T-helper 2 cell treated with Interferon-gamma antibody and Interleukin-4, amounts not matched to agents 5 μg/mL and 100 μg/mL, for 36 hours (primary cell): ENCODE measurements around the gene BCL2L15.

Experiments
- DNase-seq: peaks from one replicate; pipeline ENCODE4 v3.0.0; 2021; ENCODE audit warnings: low spot score
- H3K27ac Mint-ChIP-seq: one replicate; pipeline ENCODE4 v1.8.0; 2021; ENCODE audit warnings: mild to moderate bottlenecking, mixed read lengths
- H3K27me3 Mint-ChIP-seq: one replicate; pipeline ENCODE4 v1.8.0; 2021; ENCODE audit warnings: low read depth, mixed read lengths
- H3K36me3 Mint-ChIP-seq: one replicate; pipeline ENCODE4 v1.8.0; 2021; ENCODE audit warnings: low read depth, mixed read lengths
- H3K4me1 Mint-ChIP-seq: one replicate; pipeline ENCODE4 v1.8.0; 2021; ENCODE audit warnings: low read depth, mixed read lengths
- H3K4me3 Mint-ChIP-seq: one replicate; pipeline ENCODE4 v1.8.0; 2022; ENCODE audit warnings: mild to moderate bottlenecking, moderate library complexity, mixed read lengths
- H3K9me3 Mint-ChIP-seq: one replicate; pipeline ENCODE4 v1.8.0; 2021; ENCODE audit warnings: mixed read lengths

The BCL2L15 gene

DNA sequence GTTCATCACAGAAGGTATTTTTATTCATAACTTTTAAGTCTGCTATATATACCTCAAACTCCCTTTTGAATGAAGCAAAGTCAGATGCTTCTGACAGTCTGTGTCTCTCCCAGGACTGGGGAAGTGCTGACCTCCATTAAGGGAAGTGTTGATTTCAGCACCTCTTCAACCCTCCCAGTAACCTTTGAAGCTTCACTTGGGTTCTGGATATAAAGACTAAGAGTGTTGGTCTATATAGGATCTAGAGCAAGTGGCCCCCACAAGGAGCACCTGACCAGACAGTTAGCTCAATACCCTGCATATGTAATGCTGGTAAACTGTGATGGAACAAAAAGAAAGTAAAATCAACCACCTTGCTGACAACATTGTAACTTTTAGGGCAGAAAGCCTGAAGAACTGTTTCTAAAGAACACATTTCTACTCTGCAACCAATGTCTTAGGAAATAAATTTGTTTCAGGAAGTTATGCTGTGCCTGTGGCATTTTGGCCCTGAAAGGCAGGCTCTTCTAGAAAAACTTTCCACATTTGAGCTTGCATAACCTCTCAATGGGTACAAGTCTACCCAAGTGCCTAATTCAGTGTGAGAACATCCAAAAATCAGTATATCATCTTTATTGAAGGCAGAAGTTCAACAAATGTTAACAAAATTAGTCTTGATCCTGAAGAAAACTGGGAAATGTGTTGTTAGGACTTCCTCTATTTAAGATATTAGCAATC lies 15.0 kb downstream of the BCL2L15 start:
- Mint-ChIP-seq H3K27me3 (no peaks in the 10 kb centered on the region), H3K36me3 (peaks cover 21% of the 10 kb centered on the region), H3K4me3 (peak overlapping the region; percentile 91), H3K4me1 (peaks cover 74% of the 10 kb centered on the region), H3K27ac (peak overlapping the region; percentile 98), H3K9me3 (no peaks in the 10 kb centered on the region)
- DNase-seq = peak; percentile 30

- Mint-ChIP-seq H3K27ac (peak within 1 kb of the TSS; percentile 98), H3K4me3 (peak within 1 kb of the TSS; percentile 91), H3K36me3 (peaks cover 21% of the 10 kb centered on the region), H3K4me1 (peaks cover 73% of the 10 kb centered on the region), H3K27me3 (no peaks in the 10 kb centered on the region), H3K9me3 (no peaks in the 10 kb centered on the region)
- DNase-seq = peak; percentile 84
Observed at GRCh38 chr1:113871597-113872113, 15.7 kb downstream of the BCL2L15 start, which contains the start of gene PTPN22. PTPN22 (minus strand) TSS chr1:113871712.

- Mint-ChIP-seq H3K4me1 (peaks cover 70% of the 10 kb centered on the region), H3K4me3 (peak overlapping the region; percentile 91), H3K36me3 (peaks cover 26% of the 10 kb centered on the region), H3K27me3 (no peaks in the 10 kb centered on the region), H3K27ac (peak overlapping the region; percentile 98), H3K9me3 (no peaks in the 10 kb centered on the region)
- no peak for DNase-seq
Observed at GRCh38 chr1:113870778-113871177, 16.6 kb downstream of the BCL2L15 start.

GRCh38 chr1:113868387-113869083 lies 18.8 kb downstream of the BCL2L15 start:
- peaks cover 45% of the 10 kb centered on the region for H3K36me3 Mint-ChIP-seq
- H3K4me3 Mint-ChIP-seq = peak overlapping the region; percentile 91
- peak overlapping the region; percentile 70 for H3K27ac Mint-ChIP-seq
- no peaks in the 10 kb centered on the region for H3K27me3 Mint-ChIP-seq
- H3K9me3 Mint-ChIP-seq = no peaks in the 10 kb centered on the region
- peaks cover 59% of the 10 kb centered on the region for H3K4me1 Mint-ChIP-seq
- DNase-seq = peak; percentile 52

GRCh38 chr1:113861641-113862040 lies 25.7 kb downstream of the BCL2L15 start:
- Mint-ChIP-seq H3K4me3 (no peak overlapping the region), H3K27ac (no peak overlapping the region), H3K27me3 (no peaks in the 10 kb centered on the region), H3K9me3 (no peaks in the 10 kb centered on the region), H3K36me3 (peaks cover 55% of the 10 kb centered on the region), H3K4me1 (peaks cover 46% of the 10 kb centered on the region)
- DNase-seq = no peak

- H3K4me1 Mint-ChIP-seq = peaks cover 45% of the 10 kb centered on the region
- H3K27ac Mint-ChIP-seq = peak overlapping the region; percentile 49
- H3K9me3 Mint-ChIP-seq = no peaks in the 10 kb centered on the region
- H3K4me3 Mint-ChIP-seq = peak overlapping the region; percentile 7
- H3K27me3 Mint-ChIP-seq = no peaks in the 10 kb centered on the region
- no peak for DNase-seq
- H3K36me3 Mint-ChIP-seq = peaks cover 58% of the 10 kb centered on the region
Observed at GRCh38 chr1:113860891-113861290, 26.5 kb downstream of the BCL2L15 start.

GRCh38 chr1:113859478-113860175 lies 27.8 kb downstream of the BCL2L15 start:
- no peak for DNase-seq
- Mint-ChIP-seq H3K4me1 (peaks cover 43% of the 10 kb centered on the region), H3K36me3 (peaks cover 56% of the 10 kb centered on the region), H3K4me3 (peak overlapping the region; percentile 38), H3K9me3 (no peaks in the 10 kb centered on the region), H3K27me3 (no peaks in the 10 kb centered on the region), H3K27ac (peak overlapping the region; percentile 70)

GRCh38 chr1:113858982-113859381 lies 28.4 kb downstream of the BCL2L15 start:
- peaks cover 57% of the 10 kb centered on the region for H3K36me3 Mint-ChIP-seq
- DNase-seq = no peak
- no peak overlapping the region for H3K4me3 Mint-ChIP-seq
- peaks cover 48% of the 10 kb centered on the region for H3K4me1 Mint-ChIP-seq
- H3K9me3 Mint-ChIP-seq = no peaks in the 10 kb centered on the region
- H3K27ac Mint-ChIP-seq = no peak overlapping the region
- no peaks in the 10 kb centered on the region for H3K27me3 Mint-ChIP-seq

GRCh38 chr1:113858418-113858817 lies 29.0 kb downstream of the BCL2L15 start:
- no peak overlapping the region for H3K27ac Mint-ChIP-seq

GRCh38 chr1:113857776-113858175 lies 29.6 kb downstream of the BCL2L15 start:
- H3K4me1 Mint-ChIP-seq = peaks cover 42% of the 10 kb centered on the region
- no peaks in the 10 kb centered on the region for H3K9me3 Mint-ChIP-seq
- no peaks in the 10 kb centered on the region for H3K27me3 Mint-ChIP-seq
- DNase-seq = no peak
- no peak overlapping the region for H3K27ac Mint-ChIP-seq
- no peak overlapping the region for H3K4me3 Mint-ChIP-seq
- peaks cover 50% of the 10 kb centered on the region for H3K36me3 Mint-ChIP-seq

More at GRCh38 chr1:113858418-113858817, 29.0 kb downstream of the BCL2L15 start:
- Mint-ChIP-seq H3K36me3 (peaks cover 54% of the 10 kb centered on the region), H3K4me3 (no peak overlapping the region), H3K9me3 (no peaks in the 10 kb centered on the region), H3K27me3 (no peaks in the 10 kb centered on the region), H3K4me1 (peaks cover 47% of the 10 kb centered on the region)
- no peak for DNase-seq

GRCh38 chr1:113856401-113856790 lies 31.0 kb downstream of the BCL2L15 start:
- Mint-ChIP-seq H3K27ac (no peak overlapping the region), H3K27me3 (no peaks in the 10 kb centered on the region), H3K4me1 (peaks cover 33% of the 10 kb centered on the region), H3K36me3 (peaks cover 53% of the 10 kb centered on the region), H3K4me3 (no peak overlapping the region), H3K9me3 (no peaks in the 10 kb centered on the region)
- DNase-seq = no peak

DNA sequence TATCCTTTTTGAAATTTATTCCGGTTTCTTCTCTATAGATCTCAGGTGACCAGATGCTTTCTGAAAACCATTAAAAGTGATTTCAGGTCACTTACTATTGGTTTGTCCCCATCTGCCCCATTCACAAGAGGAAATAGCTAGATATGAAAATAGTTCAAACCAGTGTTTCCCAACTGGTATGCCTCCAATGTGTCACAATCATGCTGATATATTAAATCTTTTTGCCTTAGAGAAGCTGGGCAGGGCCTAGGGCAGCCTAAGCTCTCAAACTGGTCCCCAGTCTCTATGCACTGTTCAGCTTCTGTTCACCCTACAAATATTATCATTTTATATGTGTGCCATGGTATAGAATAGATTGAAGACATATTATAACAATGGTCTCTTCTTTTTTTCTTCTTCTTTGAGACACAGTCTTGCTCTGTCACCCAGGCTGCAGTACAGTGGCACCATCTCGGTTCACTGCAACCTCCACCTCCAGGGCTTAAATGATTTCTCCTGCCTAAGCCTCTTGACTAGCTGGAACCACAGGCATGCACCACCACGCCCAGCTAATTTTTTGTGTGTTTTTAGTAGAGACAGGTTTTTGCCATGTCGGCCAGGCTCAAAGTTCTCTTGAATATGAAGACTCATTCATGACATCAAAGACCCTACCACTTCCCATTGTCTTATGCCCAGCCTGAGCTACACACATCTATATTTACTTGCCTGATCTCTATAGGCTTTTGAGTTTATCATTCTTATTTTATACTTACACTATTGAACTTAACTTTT lies 31.6 kb downstream of the BCL2L15 start:
- H3K36me3 Mint-ChIP-seq = peaks cover 55% of the 10 kb centered on the region
- H3K27me3 Mint-ChIP-seq = no peaks in the 10 kb centered on the region
- peaks cover 31% of the 10 kb centered on the region for H3K4me1 Mint-ChIP-seq
- no peak overlapping the region for H3K4me3 Mint-ChIP-seq
- no peaks in the 10 kb centered on the region for H3K9me3 Mint-ChIP-seq
- DNase-seq = no peak
- no peak overlapping the region for H3K27ac Mint-ChIP-seq

- no peak for DNase-seq
- Mint-ChIP-seq H3K9me3 (no peaks in the 10 kb centered on the region), H3K4me3 (no peak overlapping the region), H3K27ac (no peak overlapping the region), H3K27me3 (no peaks in the 10 kb centered on the region), H3K36me3 (peaks cover 64% of the 10 kb centered on the region), H3K4me1 (peaks cover 22% of the 10 kb centered on the region)
Observed at GRCh38 chr1:113854234-113854633, 33.1 kb downstream of the BCL2L15 start.
